Urinary bladder (tissue), 4 donors: ENCODE data around the gene PDYN. TPM values are rescaled to one million over a fixed set of nuclear protein-coding genes. Genes with fewer than 3 reads are reported as not detected.

Experiments
- DNase-seq: peaks from one replicate; pipeline ENCODE4 v3.0.0-alpha.2; 2015; ENCODE audit errors: extremely low spot score
- H3K27ac ChIP-seq: one replicate; pipeline ENCODE4 v1.5.1; 2013; ENCODE audit warnings: low read depth, mild to moderate bottlenecking, moderate library complexity
- H3K36me3 ChIP-seq: one replicate; pipeline ENCODE4 v1.6.1; 2013; ENCODE audit warnings: mild to moderate bottlenecking, moderate library complexity; ENCODE audit not compliant: insufficient read depth
- H3K4me1 ChIP-seq: one replicate; pipeline ENCODE4 v1.6.1; 2013; ENCODE audit warnings: mild to moderate bottlenecking, moderate library complexity; ENCODE audit not compliant: insufficient read depth
- H3K4me3 ChIP-seq: one replicate; pipeline ENCODE4 v1.5.1; 2013; ENCODE audit warnings: low read depth, low read length
- WGBS: extraction: QIAGEN DNeasy Blood & Tissue Kit; methylation state at CpG from one replicate; pipeline ENCODE4 v1.1.7; 2013; 5-methylcytosine and 5-hydroxymethylcytosine counted together
- polyA plus RNA-seq: library from polyadenylated mRNA; stranded (reverse); fragments of 200-250 nt; gene quantifications from one replicate; pipeline ENCODE4 v1.2.3, GENCODE V29; 2013
- total RNA-seq: library from RNA; depleted of rRNA; stranded (reverse); fragments of >200 nt; gene quantifications from one replicate; pipeline ENCODE4 v1.2.3, GENCODE V29; 2014
- donor health status: healthy with polysubstance abuse.
- donor health status: healthy.

Gene PDYN
- total and polyA plus RNA-seq, 2 donors = not detected

- Histone ChIP-seq H3K4me1 (no peaks in the 10 kb centered on the region), H3K36me3 (no peaks in the 10 kb centered on the region), H3K27ac (no peak overlapping the region), H3K4me3 (no peak overlapping the region)
- DNase-seq = no peak
- 91% methylated on average over 7 of the region's 7 CpGs for WGBS
Observed at GRCh38 chr20:1942061-1942460, 51.8 kb downstream of the PDYN start.

GRCh38 chr20:1941226-1941625, 52.6 kb downstream of the PDYN start:
- no peak for DNase-seq
- 44% methylated on average over 8 of the region's 8 CpGs for WGBS
- no peak overlapping the region for H3K27ac ChIP-seq
- no peak overlapping the region for H3K4me3 ChIP-seq
- H3K36me3 ChIP-seq = no peaks in the 10 kb centered on the region
- H3K4me1 ChIP-seq = no peaks in the 10 kb centered on the region

- no peaks in the 10 kb centered on the region for H3K4me1 ChIP-seq
Observed at GRCh38 chr20:1940581-1940980, 53.3 kb downstream of the PDYN start.

GRCh38 chr20:1939270-1939595, 54.6 kb downstream of the PDYN start:
- Histone ChIP-seq H3K4me1 (no peaks in the 10 kb centered on the region), H3K4me3 (no peak overlapping the region), H3K27ac (no peak overlapping the region), H3K36me3 (no peaks in the 10 kb centered on the region)
- DNase-seq = no peak
- 91% methylated on average over 4 of the region's 4 CpGs for WGBS

More at GRCh38 chr20:1940581-1940980, 53.3 kb downstream of the PDYN start:
- Histone ChIP-seq H3K4me3 (no peak overlapping the region), H3K36me3 (no peaks in the 10 kb centered on the region), H3K27ac (no peak overlapping the region)
- 78% methylated on average over 5 of the region's 5 CpGs for WGBS
- DNase-seq = no peak

GRCh38 chr20:1938464-1939269, 55.2 kb downstream of the PDYN start:
- no peak overlapping the region for H3K27ac ChIP-seq
- 92% methylated on average over 14 of the region's 14 CpGs for WGBS
- no peaks in the 10 kb centered on the region for H3K4me1 ChIP-seq
- H3K36me3 ChIP-seq = no peaks in the 10 kb centered on the region
- H3K4me3 ChIP-seq = no peak overlapping the region
- no peak for DNase-seq

GRCh38 chr20:1937316-1937976, 56.4 kb downstream of the PDYN start:
- Histone ChIP-seq H3K27ac (no peak overlapping the region), H3K4me3 (no peak overlapping the region), H3K4me1 (no peaks in the 10 kb centered on the region), H3K36me3 (no peaks in the 10 kb centered on the region)
- WGBS = 95% methylated on average over 25 of the region's 25 CpGs
- DNase-seq = no peak

GRCh38 chr20:1935696-1936366, 58.0 kb downstream of the PDYN start:
- no peak overlapping the region for H3K27ac ChIP-seq
- no peak overlapping the region for H3K4me3 ChIP-seq
- WGBS = 72% methylated on average over 15 of the region's 15 CpGs
- H3K36me3 ChIP-seq = no peaks in the 10 kb centered on the region
- no peaks in the 10 kb centered on the region for H3K4me1 ChIP-seq
- DNase-seq = no peak

- Histone ChIP-seq H3K4me1 (no peaks in the 10 kb centered on the region), H3K36me3 (no peaks in the 10 kb centered on the region), H3K27ac (no peak overlapping the region), H3K4me3 (no peak overlapping the region)
- WGBS = 55% methylated on average over 19 of the region's 19 CpGs
- no peak for DNase-seq
Observed at GRCh38 chr20:1934721-1935573, 58.9 kb downstream of the PDYN start.

GRCh38 chr20:1934156-1934555, 59.7 kb downstream of the PDYN start:
- no peak overlapping the region for H3K27ac ChIP-seq
- WGBS = 36% methylated on average over 1 of the region's 1 CpG

GRCh38 chr20:1933465-1933870, 60.4 kb downstream of the PDYN start:
- H3K4me3 ChIP-seq = no peak overlapping the region
- no peak overlapping the region for H3K27ac ChIP-seq
- WGBS = 22% methylated on average over 9 of the region's 9 CpGs
- no peak for DNase-seq
- no peaks in the 10 kb centered on the region for H3K4me1 ChIP-seq
- no peaks in the 10 kb centered on the region for H3K36me3 ChIP-seq

More at GRCh38 chr20:1934156-1934555, 59.7 kb downstream of the PDYN start:
- DNase-seq = peak; percentile 36
- Histone ChIP-seq H3K36me3 (no peaks in the 10 kb centered on the region), H3K4me3 (no peak overlapping the region), H3K4me1 (no peaks in the 10 kb centered on the region)

GRCh38 chr20:1932971-1933370, 60.9 kb downstream of the PDYN start:
- Histone ChIP-seq H3K36me3 (no peaks in the 10 kb centered on the region), H3K4me3 (no peak overlapping the region), H3K4me1 (no peaks in the 10 kb centered on the region), H3K27ac (no peak overlapping the region)
- WGBS = 56% methylated on average over 2 of the region's 2 CpGs
- no peak for DNase-seq

- no peak for DNase-seq
- H3K4me3 ChIP-seq = no peak overlapping the region
- 80% methylated on average over 5 of the region's 5 CpGs for WGBS
- H3K4me1 ChIP-seq = no peaks in the 10 kb centered on the region
- no peaks in the 10 kb centered on the region for H3K36me3 ChIP-seq
- no peak overlapping the region for H3K27ac ChIP-seq
Observed at GRCh38 chr20:1931830-1932229, 62.0 kb downstream of the PDYN start.

GRCh38 chr20:1930165-1930564, 63.7 kb downstream of the PDYN start:
- no peaks in the 10 kb centered on the region for H3K36me3 ChIP-seq
- no peaks in the 10 kb centered on the region for H3K4me1 ChIP-seq
- 90% methylated on average over 6 of the region's 6 CpGs for WGBS
- no peak for DNase-seq
- H3K27ac ChIP-seq = no peak overlapping the region
- no peak overlapping the region for H3K4me3 ChIP-seq
